Spleen (tissue), 11 donors: ENCODE results near the gene TGFBR3L. TPM values are rescaled to one million over a fixed set of nuclear protein-coding genes. Genes with fewer than 3 reads are reported as not detected.

Experiments used
- DNase-seq: peaks from one replicate; pipeline ENCODE4 v3.0.0-alpha.2; 2020
- H3K27ac ChIP-seq, 8 donors: fragments of 200-600 bp; sonication (generic) in 7 of 8; 1 replicate in 4 of 8; 2 replicates in 4 of 8; pipeline versions ENCODE4 v1.5.0 to v1.8.0; 2016 to 2021; ENCODE audit warnings: inconsistent platforms in 4 of 8, mild to moderate bottlenecking in 4 of 8, moderate library complexity in 1 of 8
- H3K27me3 ChIP-seq, 7 donors: fragments of 200-600 bp; sonication (generic) in 6 of 7; replicated peaks in 1 of 7; 1 replicate in 4 of 7; 2 replicates in 3 of 7; pipeline versions ENCODE4 v1.5.0 to v1.8.0; 2016 to 2021; ENCODE audit warnings: inconsistent platforms in 3 of 7, mild to moderate bottlenecking in 1 of 7
- H3K36me3 ChIP-seq, 6 donors: fragments of 200-600 bp; sonication (generic) in 5 of 6; 1 replicate in 4 of 6; 2 replicates in 2 of 6; pipeline versions ENCODE4 v1.5.0 to v1.8.0; 2016 to 2021; ENCODE audit warnings: inconsistent platforms in 2 of 6
- H3K4me1 ChIP-seq, 6 donors: fragments of 200-600 bp; sonication (generic) in 5 of 6; 1 replicate in 3 of 6; 2 replicates in 3 of 6; pipeline versions ENCODE4 v1.5.0 to v1.8.0; 2016 to 2021; ENCODE audit warnings: inconsistent platforms in 3 of 6
- H3K4me3 ChIP-seq, 8 donors: fragments of 200-600 bp; sonication (generic) in 7 of 8; 1 replicate in 4 of 8; 2 replicates in 4 of 8; pipeline versions ENCODE4 v1.5.0 to v1.8.0; 2016 to 2021; ENCODE audit warnings: inconsistent platforms in 4 of 8, mild to moderate bottlenecking in 4 of 8, moderate library complexity in 2 of 8
- H3K9me3 ChIP-seq, 8 donors: fragments of 200-600 bp; sonication (generic) in 7 of 8; 1 replicate in 4 of 8; 2 replicates in 4 of 8; pipeline versions ENCODE4 v1.5.0 to v1.8.0; 2016 to 2021; ENCODE audit warnings: inconsistent platforms in 4 of 8
- CTCF ChIP-seq, 11 experiments: fragments of 200-600 bp in 7 of 11; fragments of 450-650 bp in 4 of 11; sonication (generic) in 4 of 11; IDR thresholded peaks in 8 of 11; conservative IDR thresholded peaks in 3 of 11; 1 replicate in 7 of 11; 2 replicates in 4 of 11; pipeline versions ENCODE4 v1.4.0 to v1.8.0; 2016 to 2021; ENCODE audit warnings: antibody characterized with exemption in 11 of 11, inconsistent platforms in 4 of 11, mild to moderate bottlenecking in 1 of 11
- POLR2A ChIP-seq, 3 donors: fragments of 450-650 bp; IDR thresholded peaks; one replicate each; pipeline ENCODE4 v1.5.1; 2017; ENCODE audit warnings: antibody characterized with exemption in 3 of 3, mild to moderate bottlenecking in 1 of 3
- POLR2AphosphoS5 ChIP-seq, 3 donors: sonication (generic); formaldehyde crosslinking; IDR thresholded peaks; one replicate each; pipeline ENCODE4 v1.5.1; 2017; ENCODE audit warnings: antibody characterized with exemption in 3 of 3
- WGBS, 5 donors: extraction: QIAGEN DNeasy Blood & Tissue Kit in 3 of 5; methylation state at CpG; one replicate each; pipeline versions ENCODE4 v1.1.5 to v1.1.7; 2013 to 2018; 5-methylcytosine and 5-hydroxymethylcytosine counted together
- intact Hi-C: fragments of 100-400 bp; cut with DNase I; formaldehyde crosslinking; loops from one replicate; pipeline ENCODE4 v1.15.0; 2023; ENCODE audit warnings: low total_unique reads
- polyA plus RNA-seq, 3 donors: library from polyadenylated mRNA; stranded (reverse); fragments of 200-250 nt; gene quantifications; one replicate each; pipeline ENCODE4 v1.2.1, GENCODE V29; 2013
- total RNA-seq, 7 donors: library from RNA; depleted of rRNA in 3 of 7; stranded (reverse); fragments of >200 nt in 3 of 7; fragmentation: NEBNext Ultra II Directional in 4 of 7; extraction: Animal tissue kit (Norgen Biotek cat#: 25700) in 4 of 7; gene quantifications; one replicate each; pipeline versions ENCODE4 v1.1.0 to v1.2.1, GENCODE V29; 2016 to 2021
- donor health status: healthy with polysubstance abuse.
- donor health status: DM: no; HTN: no; CAD: no; lungs with moderate emphysema.
- donor health status: DM: no; HTN: no; CAD: no.
- donor health status: Bipolar disorder and iron deficiency.
- donor health status: healthy.
- donor health status: DM: no; HTN: no; CAD: no.
- donor health status: DM: yes; HTN: yes; CAD: no.

Gene TGFBR3L
- total and polyA plus RNA-seq, 10 donors = 0.11 TPM; not detected in 9

- Histone ChIP-seq H3K27me3 (no peaks in the 10 kb centered on the region), H3K4me1 (peaks cover 0 to 67% (median 34%) of the 10 kb centered on the region in 6 donors), H3K27ac (peak overlapping the region; percentile 32 to 85 (median 78)), H3K36me3 (peaks cover 4 to 100% (median 81%) of the 10 kb centered on the region in 6 donors), H3K4me3 (peak overlapping the region in 6 of 8 donors; percentile 0 to 56 (median 2)), H3K9me3 (no peaks in the 10 kb centered on the region)
- no peak for DNase-seq
- intact Hi-C loops = no loop called here
- WGBS, 5 donors = 80 to 89% (median 85%) methylated on average over 45 to 55 of the region's 55 CpGs
- TF ChIP-seq POLR2AphosphoS5 (IDR thresholded peaks at IDR 0.05) (peak in 2 of 3 donors; percentile 51 to 54), CTCF (IDR thresholded peaks at IDR 0.05 in 8 of 11, conservative IDR thresholded peaks at IDR 0.05 in 3 of 11) (peak in 1 of 11 experiments; percentile 19), POLR2A (IDR thresholded peaks at IDR 0.05) (no peak)
Measured at GRCh38 chr19:7933828-7934725, 19.4 kb downstream of the TGFBR3L start.

GRCh38 chr19:7934766-7935165 lies 20.1 kb downstream of the TGFBR3L start:
- Histone ChIP-seq H3K4me3 (peak overlapping the region in 2 of 8 donors; percentile 2 to 56), H3K27me3 (no peaks in the 10 kb centered on the region), H3K4me1 (peaks cover 0 to 67% (median 28%) of the 10 kb centered on the region in 6 donors), H3K27ac (peak overlapping the region in 7 of 8 donors; percentile 2 to 85 (median 79)), H3K36me3 (peaks cover 4 to 100% (median 87%) of the 10 kb centered on the region in 6 donors), H3K9me3 (no peaks in the 10 kb centered on the region)
- TF ChIP-seq CTCF (IDR thresholded peaks at IDR 0.05 in 8 of 11, conservative IDR thresholded peaks at IDR 0.05 in 3 of 11) (no peak), POLR2AphosphoS5 (IDR thresholded peaks at IDR 0.05) (peak in 2 of 3 donors; percentile 7 to 39)
- 78 to 94% (median 90%) methylated on average over 21 of the region's 21 CpGs for WGBS, 5 donors
- DNase-seq = no peak
- intact Hi-C loops = no loop called here

- no peaks in the 10 kb centered on the region for H3K9me3 ChIP-seq
- 90 to 96% (median 95%) methylated on average over 13 of the region's 13 CpGs for WGBS, 5 donors
- no peak overlapping the region for H3K27ac ChIP-seq
- peaks cover 5 to 63% (median 33%) of the 10 kb centered on the region in 6 donors for H3K4me1 ChIP-seq
- no peaks in the 10 kb centered on the region for H3K27me3 ChIP-seq
- TF ChIP-seq POLR2A (IDR thresholded peaks at IDR 0.05) (no peak), POLR2AphosphoS5 (IDR thresholded peaks at IDR 0.05) (no peak), CTCF (IDR thresholded peaks at IDR 0.05 in 8 of 11, conservative IDR thresholded peaks at IDR 0.05 in 3 of 11) (no peak)
- no peak for DNase-seq
- H3K36me3 ChIP-seq = peaks cover 0 to 57% (median 46%) of the 10 kb centered on the region in 6 donors
- intact Hi-C loops = loop anchor here (10.0 kb wide), 1 partner anchor 64 kb away; the partner anchor contains the start of gene ELAVL1
- H3K4me3 ChIP-seq = no peak overlapping the region
Measured at GRCh38 chr19:7940841-7941240, 26.2 kb downstream of the TGFBR3L start.
